Left kidney (tissue), 1 donor: ENCODE data around the gene SMKR1. TPM values are rescaled to one million over a fixed set of nuclear protein-coding genes. Genes with fewer than 3 reads are reported as not detected.

ENCODE experiments used
- polyA plus RNA-seq: library from polyadenylated mRNA; unstranded; fragments of 120-200 nt; gene quantifications from one replicate; pipeline ENCODE4 v1.2.1, GENCODE V29; 2013; ENCODE audit not compliant: insufficient read length

Gene SMKR1
- polyA plus RNA-seq, 1 donor = 3.9 TPM

Other genes with a start within 250 kb of the SMKR1 start
- 5.7 TPM for gene STRIP2, start 68.1 kb upstream of the SMKR1 start, polyA plus RNA-seq
- 32.6 TPM for gene NRF1, start 109.2 kb downstream of the SMKR1 start, polyA plus RNA-seq